Left ventricle myocardium inferior (tissue), 1 donor: ENCODE results near the gene CERS5. TPM values are rescaled to one million over a fixed set of nuclear protein-coding genes. Genes with fewer than 3 reads are reported as not detected.
A peak's percentile ranks its signal among the peaks of the same experiment; 100 is the strongest.

Experiments
- DNase-seq: peaks from one replicate; pipeline ENCODE4 v3.0.0-alpha.2; 2020
- H3K27ac ChIP-seq: fragments of 200-600 bp; replicated peaks from 2 replicates; pipeline ENCODE4 v1.8.0; 2021
- H3K27me3 ChIP-seq: fragments of 200-600 bp; 2 replicates; pipeline ENCODE4 v1.8.0; 2021; ENCODE audit warnings: low read depth
- H3K36me3 ChIP-seq: fragments of 200-600 bp; 2 replicates; pipeline ENCODE4 v1.8.0; 2021
- H3K4me1 ChIP-seq: fragments of 200-600 bp; 2 replicates; pipeline ENCODE4 v1.8.0; 2021
- H3K4me3 ChIP-seq: fragments of 200-600 bp; 2 replicates; pipeline ENCODE4 v1.8.0; 2021; ENCODE audit warnings: mild to moderate bottlenecking, moderate library complexity
- H3K9me3 ChIP-seq: fragments of 200-600 bp; replicated peaks from 2 replicates; pipeline ENCODE4 v1.8.0; 2021
- CTCF ChIP-seq: fragments of 200-600 bp; IDR thresholded peaks from 2 replicates; pipeline ENCODE4 v1.8.0; 2021; ENCODE audit warnings: antibody characterized with exemption, mild to moderate bottlenecking, borderline replicate concordance
- intact Hi-C: fragments of 100-400 bp; cut with micrococcal nuclease; formaldehyde crosslinking; loops from one replicate; pipeline ENCODE4 v1.11.0; 2022
- total RNA-seq: library from RNA; stranded (reverse); fragmentation: NEBNext Ultra II Directional; extraction: Animal tissue kit (Norgen Biotek cat#: 25700); gene quantifications from one replicate; pipeline ENCODE4 v1.2.1, GENCODE V29; 2021
- donor health status: DM: no; HTN: yes; CAD: no; lungs with severe emphysema.

CERS5 gene
- total RNA-seq, 1 donor from 2014 or later = 7.6 TPM

GRCh38 chr12:50105913-50106450, 61.2 kb downstream of the CERS5 start:
- Histone ChIP-seq H3K4me1 (peaks cover 64% of the 10 kb centered on the region), H3K9me3 (no peaks in the 10 kb centered on the region), H3K27me3 (no peaks in the 10 kb centered on the region), H3K4me3 (no peak overlapping the region), H3K36me3 (no peaks in the 10 kb centered on the region), H3K27ac (no peak overlapping the region)
- intact Hi-C loops = no loop called here
- no peak for DNase-seq
- TF ChIP-seq CTCF = no peak

GRCh38 chr12:50104417-50105366, 62.5 kb downstream of the CERS5 start:
- H3K4me3 ChIP-seq = peak overlapping the region; percentile 59
- peak overlapping the region; percentile 66 for H3K27ac ChIP-seq
- H3K4me1 ChIP-seq = peaks cover 51% of the 10 kb centered on the region
- no peaks in the 10 kb centered on the region for H3K27me3 ChIP-seq
- intact Hi-C loops = no loop called here
- no peak for TF ChIP-seq CTCF
- H3K9me3 ChIP-seq = no peaks in the 10 kb centered on the region
- peaks cover 12% of the 10 kb centered on the region for H3K36me3 ChIP-seq
- DNase-seq = no peak

DNA sequence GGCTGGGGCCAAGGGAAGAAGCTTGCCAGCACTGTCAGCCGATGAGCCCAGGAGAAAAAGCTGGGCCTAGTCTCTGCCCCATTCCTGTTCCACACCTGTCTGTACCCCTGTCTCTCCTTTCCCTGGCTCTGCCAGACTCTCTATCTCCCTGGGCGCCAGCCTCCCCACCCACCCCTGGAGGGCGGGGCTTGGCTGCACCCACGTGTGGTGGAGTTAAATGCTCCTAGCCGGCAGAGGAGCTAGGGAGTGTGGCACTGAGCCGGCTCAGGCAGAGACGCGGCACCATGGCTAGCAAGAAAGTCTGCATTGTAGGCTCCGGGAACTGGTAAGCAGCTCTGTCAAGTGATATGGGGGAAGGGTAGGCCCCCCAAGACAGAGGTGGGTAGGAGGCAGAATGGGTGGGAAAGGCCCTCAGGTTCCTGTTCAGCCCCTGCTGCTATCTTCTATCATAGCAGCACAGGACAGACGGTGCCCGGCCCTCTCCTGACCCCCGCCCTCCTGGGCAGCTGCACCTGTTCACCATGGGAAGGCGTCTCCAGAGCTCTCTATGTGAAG, 63.3 kb downstream of the CERS5 start, which contains the start of gene GPD1:
Gene GPD1 (plus strand): TSS at position 242 of the 555 bp plus-strand sequence. CDS start 43 bp downstream, at position 285.
- H3K4me1 ChIP-seq = peaks cover 43% of the 10 kb centered on the region
- H3K9me3 ChIP-seq = no peaks in the 10 kb centered on the region
- DNase-seq = peak; percentile 73
- no peaks in the 10 kb centered on the region for H3K27me3 ChIP-seq
- H3K27ac ChIP-seq = peak within 1 kb of the TSS; percentile 66
- peak within 1 kb of the TSS; percentile 59 for H3K4me3 ChIP-seq
- H3K36me3 ChIP-seq = peaks cover 20% of the 10 kb centered on the region
- TF ChIP-seq CTCF = peak; percentile 16
- intact Hi-C loops = no loop called here

GRCh38 chr12:50103351-50103750, 63.8 kb downstream of the CERS5 start:
- Histone ChIP-seq H3K9me3 (no peaks in the 10 kb centered on the region), H3K36me3 (peaks cover 25% of the 10 kb centered on the region), H3K27me3 (no peaks in the 10 kb centered on the region), H3K27ac (peak overlapping the region; percentile 66), H3K4me1 (peaks cover 42% of the 10 kb centered on the region), H3K4me3 (peak overlapping the region; percentile 59)
- intact Hi-C loops = no loop called here
- no peak for TF ChIP-seq CTCF
- DNase-seq = no peak

DNA sequence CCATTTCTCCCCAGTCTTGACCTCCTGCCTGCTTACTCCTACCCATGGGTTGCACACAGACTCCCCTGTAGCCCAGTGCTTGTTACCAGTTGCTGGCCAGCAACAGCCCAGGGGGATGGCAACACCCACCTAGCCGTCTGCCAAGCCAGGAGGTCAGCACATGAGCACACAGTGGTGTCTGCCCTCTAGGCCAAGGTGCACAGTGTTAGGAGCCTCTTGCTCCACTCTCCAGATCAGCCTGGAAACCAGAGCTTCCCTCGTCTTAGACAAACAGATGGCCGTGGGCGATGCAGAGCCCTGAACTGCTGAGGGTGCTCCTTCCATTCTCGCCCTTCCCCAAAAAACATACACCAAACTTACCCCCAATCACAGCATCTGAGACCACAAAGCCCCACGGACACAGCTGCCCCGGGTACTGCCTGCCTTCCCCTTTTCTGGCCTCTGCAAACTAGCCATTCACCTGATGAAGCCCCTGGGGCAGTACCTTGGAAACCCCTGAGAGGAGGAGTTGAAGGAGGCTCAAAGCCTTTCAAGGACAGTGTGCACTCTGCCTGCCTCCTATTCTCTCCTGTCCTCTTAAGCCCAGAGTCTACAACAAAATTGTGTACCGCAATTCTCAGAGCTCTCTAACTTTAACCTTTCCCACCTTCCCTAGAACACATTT, 64.4 kb downstream of the CERS5 start:
- Histone ChIP-seq H3K4me1 (peaks cover 42% of the 10 kb centered on the region), H3K27ac (peak overlapping the region; percentile 66), H3K4me3 (no peak overlapping the region), H3K27me3 (no peaks in the 10 kb centered on the region), H3K9me3 (no peaks in the 10 kb centered on the region), H3K36me3 (peaks cover 31% of the 10 kb centered on the region)
- intact Hi-C loops = no loop called here
- DNase-seq = no peak
- no peak for TF ChIP-seq CTCF
